ENCODE measurements around the gene WDR12. TPM values are rescaled to one million over a fixed set of nuclear protein-coding genes. Genes with fewer than 3 reads are reported as not detected.

The WDR12 gene
- total and polyA plus RNA-seq, 2 of the 13 experiments (the other 11 are each of a cell fraction or from before 2014, with no cell fraction given) = 94.4 to 216 TPM

- TF ChIP-seq ZBTB49 (CRISPR knock-in tag; IDR thresholded peaks at IDR 0.05; ENCODE audit: borderline replicate concordance) (no peak), MIER2 (CRISPR knock-in tag; IDR thresholded peaks at IDR 0.05) (no peak), ZNF20 (CRISPR knock-in tag; IDR thresholded peaks at IDR 0.05) (no peak), POLR2G (IDR thresholded peaks at IDR 0.05; ENCODE audit: low read depth, low read length) (no peak), POGK (CRISPR knock-in tag; conservative IDR thresholded peaks at IDR 0.05) (peak; percentile 84; the same call in 1 of the 2 replicates), JDP2 (CRISPR knock-in tag; IDR thresholded peaks at IDR 0.05; ENCODE audit: borderline replicate concordance) (no peak), KLF6 (CRISPR knock-in tag; IDR thresholded peaks at IDR 0.05) (no peak; the same call in 1 of the 2 replicates), ZNF782 (CRISPR knock-in tag; IDR thresholded peaks at IDR 0.05; ENCODE audit: borderline replicate concordance) (no peak), FOXP1 (IDR thresholded peaks at IDR 0.05) (no peak), FOXP1 (CRISPR knock-in tag; IDR thresholded peaks at IDR 0.05) (no peak), BORCS8-MEF2B (CRISPR knock-in tag; IDR thresholded peaks at IDR 0.05) (peak; percentile 92), PAF1 (CRISPR knock-in tag; IDR thresholded peaks at IDR 0.05) (no peak), ZNF570 (CRISPR knock-in tag; IDR thresholded peaks at IDR 0.05; ENCODE audit: borderline replicate concordance) (0 out of 2 replicates have a peak, but pooled peaks have one; percentile 5), NRL (CRISPR knock-in tag; IDR thresholded peaks at IDR 0.05; ENCODE audit: borderline replicate concordance) (no peak; the same call in 1 of the 2 replicates), ZFP82 (CRISPR knock-in tag; IDR thresholded peaks at IDR 0.05; ENCODE audit: borderline replicate concordance) (no peak), SNAPC5 (CRISPR knock-in tag; IDR thresholded peaks at IDR 0.05; ENCODE audit: borderline replicate concordance) (no peak), ZBTB42 (CRISPR knock-in tag; IDR thresholded peaks at IDR 0.05) (peak; percentile 82; the same call in 1 of the 2 replicates), ZC3H13 (CRISPR knock-in tag; IDR thresholded peaks at IDR 0.05) (peak; percentile 80)
- TF ChIP-seq, protein P1, sequence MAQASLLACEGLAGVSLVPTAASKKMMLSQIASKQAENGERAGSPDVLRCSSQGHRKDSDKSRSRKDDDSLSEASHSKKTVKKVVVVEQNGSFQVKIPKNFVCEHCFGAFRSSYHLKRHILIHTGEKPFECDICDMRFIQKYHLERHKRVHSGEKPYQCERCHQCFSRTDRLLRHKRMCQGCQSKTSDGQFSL (CRISPR knock-in tag; IDR thresholded peaks at IDR 0.05) = peak; percentile 59
- TF ChIP-seq, protein P2, sequence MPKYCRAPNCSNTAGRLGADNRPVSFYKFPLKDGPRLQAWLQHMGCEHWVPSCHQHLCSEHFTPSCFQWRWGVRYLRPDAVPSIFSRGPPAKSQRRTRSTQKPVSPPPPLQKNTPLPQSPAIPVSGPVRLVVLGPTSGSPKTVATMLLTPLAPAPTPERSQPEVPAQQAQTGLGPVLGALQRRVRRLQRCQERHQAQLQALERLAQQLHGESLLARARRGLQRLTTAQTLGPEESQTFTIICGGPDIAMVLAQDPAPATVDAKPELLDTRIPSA (CRISPR knock-in tag; IDR thresholded peaks at IDR 0.05; ENCODE audit: borderline replicate concordance) = no peak
These were observed 40.0 kb downstream of the WDR12 start, which contains the start of gene ICA1L (continued) for GRCh38 chr2:202871300-202872141.
